ENCODE results near the gene MUC12. TPM values are rescaled to one million over a fixed set of nuclear protein-coding genes. Genes with fewer than 3 reads are reported as not detected.

MUC12 gene
- polyA plus RNA-seq, 1 donor (not counting 4 experiments of a cell fraction or from before 2014, with no cell fraction given) = 0.24 TPM

DNA sequence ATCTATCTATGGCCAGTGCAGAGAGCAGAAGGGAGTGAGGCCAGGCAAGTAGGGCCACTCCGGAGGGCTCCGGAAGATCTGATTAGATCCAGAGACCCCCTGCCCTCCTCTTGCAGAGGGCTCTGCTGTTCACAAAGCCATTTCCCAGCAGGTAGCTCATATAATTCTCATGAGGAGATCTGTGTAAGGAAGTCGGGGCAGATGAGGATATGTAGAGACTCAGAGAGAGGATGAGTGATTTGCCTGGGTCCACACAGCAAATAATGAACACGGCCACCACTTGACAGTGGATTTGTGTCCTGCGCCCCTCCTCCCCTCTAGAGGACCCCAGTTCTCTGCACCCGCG lies 2.6 kb downstream of the MUC12 start:
- Histone ChIP-seq H3K27ac (ENCODE audit: control insufficient read depth, insufficient read depth, low read length) (no peak overlapping the region), H3K9me3 (ENCODE audit: control insufficient read depth, low read depth, low read length) (no peaks in the 10 kb centered on the region), H3K4me3 (ENCODE audit: control insufficient read depth in 2 of 3, extremely low read depth in 1 of 3, insufficient read depth in 2 of 3, low read depth in 1 of 3, low read length in 3 of 3) (no peak overlapping the region), H3K27me3 (ENCODE audit: control insufficient read depth, extremely low read depth, insufficient read depth, low read length) (peaks cover 20% of the 10 kb centered on the region), H3K36me3 (ENCODE audit: control insufficient read depth in 2 of 2, extremely low read depth in 1 of 2, insufficient read depth in 2 of 2, low read length in 2 of 2) (no peaks in the 10 kb centered on the region), H3K4me1 (ENCODE audit: control insufficient read depth, extremely low read depth, insufficient read depth, low read length) (no peaks in the 10 kb centered on the region), H4K20me1 (ENCODE audit: control insufficient read depth, extremely low read depth, insufficient read depth, low read length) (no peaks in the 10 kb centered on the region), H3K9me1 (ENCODE audit: control insufficient read depth, extremely low read depth, insufficient read depth, low read length) (no peaks in the 10 kb centered on the region), H2AFZ (ENCODE audit: control insufficient read depth, low read length) (no peak overlapping the region), H3K79me2 (ENCODE audit: control insufficient read depth, insufficient read depth, low read length) (no peaks in the 10 kb centered on the region), H3K9ac (ENCODE audit: control insufficient read depth, extremely low read depth, insufficient read depth, low read length) (no peak overlapping the region), H3K4me2 (ENCODE audit: control insufficient read depth, extremely low read depth, insufficient read depth, low read depth, low read length) (no peak overlapping the region)
- DNase-seq (ENCODE audit: low read depth, low spot score) (no peak), FAIRE-seq (no peak)
- dilution Hi-C loops (cut with MboI; ENCODE audit: extremely low pct_ligation_motif_present, low sequenced_read_pairs) = no loop called here
- TF ChIP-seq EZH2 (IDR thresholded peaks at IDR 0.05; ENCODE audit: low read length) = no peak
- TF ChIP-seq, protein P1, sequence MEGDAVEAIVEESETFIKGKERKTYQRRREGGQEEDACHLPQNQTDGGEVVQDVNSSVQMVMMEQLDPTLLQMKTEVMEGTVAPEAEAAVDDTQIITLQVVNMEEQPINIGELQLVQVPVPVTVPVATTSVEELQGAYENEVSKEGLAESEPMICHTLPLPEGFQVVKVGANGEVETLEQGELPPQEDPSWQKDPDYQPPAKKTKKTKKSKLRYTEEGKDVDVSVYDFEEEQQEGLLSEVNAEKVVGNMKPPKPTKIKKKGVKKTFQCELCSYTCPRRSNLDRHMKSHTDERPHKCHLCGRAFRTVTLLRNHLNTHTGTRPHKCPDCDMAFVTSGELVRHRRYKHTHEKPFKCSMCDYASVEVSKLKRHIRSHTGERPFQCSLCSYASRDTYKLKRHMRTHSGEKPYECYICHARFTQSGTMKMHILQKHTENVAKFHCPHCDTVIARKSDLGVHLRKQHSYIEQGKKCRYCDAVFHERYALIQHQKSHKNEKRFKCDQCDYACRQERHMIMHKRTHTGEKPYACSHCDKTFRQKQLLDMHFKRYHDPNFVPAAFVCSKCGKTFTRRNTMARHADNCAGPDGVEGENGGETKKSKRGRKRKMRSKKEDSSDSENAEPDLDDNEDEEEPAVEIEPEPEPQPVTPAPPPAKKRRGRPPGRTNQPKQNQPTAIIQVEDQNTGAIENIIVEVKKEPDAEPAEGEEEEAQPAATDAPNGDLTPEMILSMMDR (optimal IDR thresholded peaks at IDR 0.05 in 1 of 3, IDR thresholded peaks at IDR 0.05 in 1 of 3, conservative IDR thresholded peaks at IDR 0.05 in 1 of 3; ENCODE audit: extremely low read depth in 1 of 3, insufficient read depth in 2 of 3, low read length in 3 of 3) = no peak

GRCh38 chr7:100974021-100974420 lies 4.7 kb downstream of the MUC12 start:
- TF ChIP-seq, protein P1 (optimal IDR thresholded peaks at IDR 0.05 in 1 of 3, IDR thresholded peaks at IDR 0.05 in 1 of 3, conservative IDR thresholded peaks at IDR 0.05 in 1 of 3; ENCODE audit: extremely low read depth in 1 of 3, insufficient read depth in 2 of 3, low read length in 3 of 3) = no peak
- no peak for TF ChIP-seq EZH2 (IDR thresholded peaks at IDR 0.05; ENCODE audit: low read length)
- DNase-seq (ENCODE audit: low read depth, low spot score) = no peak
- no peak overlapping the region for H3K4me3 ChIP-seq (ENCODE audit: control insufficient read depth in 2 of 3, extremely low read depth in 1 of 3, insufficient read depth in 2 of 3, low read depth in 1 of 3, low read length in 3 of 3)
- H3K27ac ChIP-seq (ENCODE audit: control insufficient read depth, insufficient read depth, low read length) = no peak overlapping the region
- no peak overlapping the region for H3K4me2 ChIP-seq (ENCODE audit: control insufficient read depth, extremely low read depth, insufficient read depth, low read depth, low read length)
- no peak overlapping the region for H2AFZ ChIP-seq (ENCODE audit: control insufficient read depth, low read length)
- no peaks in the 10 kb centered on the region for H3K79me2 ChIP-seq (ENCODE audit: control insufficient read depth, insufficient read depth, low read length)
- dilution Hi-C loops (cut with MboI; ENCODE audit: extremely low pct_ligation_motif_present, low sequenced_read_pairs) = no loop called here
- H3K9ac ChIP-seq (ENCODE audit: control insufficient read depth, extremely low read depth, insufficient read depth, low read length) = no peak overlapping the region
- H3K9me1 ChIP-seq (ENCODE audit: control insufficient read depth, extremely low read depth, insufficient read depth, low read length) = no peaks in the 10 kb centered on the region
- no peak for FAIRE-seq
- peaks cover 2% of the 10 kb centered on the region for H3K27me3 ChIP-seq (ENCODE audit: control insufficient read depth, extremely low read depth, insufficient read depth, low read length)
- no peaks in the 10 kb centered on the region for H4K20me1 ChIP-seq (ENCODE audit: control insufficient read depth, extremely low read depth, insufficient read depth, low read length)
- no peaks in the 10 kb centered on the region for H3K36me3 ChIP-seq (ENCODE audit: control insufficient read depth in 2 of 2, extremely low read depth in 1 of 2, insufficient read depth in 2 of 2, low read length in 2 of 2)
- no peaks in the 10 kb centered on the region for H3K4me1 ChIP-seq (ENCODE audit: control insufficient read depth, extremely low read depth, insufficient read depth, low read length)
- H3K9me3 ChIP-seq (ENCODE audit: control insufficient read depth, low read depth, low read length) = no peaks in the 10 kb centered on the region

Measured in keratinocyte (primary cell).